PFSK-1 (cell line): ENCODE measurements around the gene TNS3.

Source experiments
- TAF1 ChIP-seq: IDR thresholded peaks from 2 replicates; pipeline ENCODE4 v1.6.1; 2012; ENCODE audit warnings: low read length, control low read depth, borderline replicate concordance; ENCODE audit not compliant: insufficient read depth
- TF ChIP-seq, protein P1 (sequence below), 2 experiments: IDR thresholded peaks; 2 replicates each; pipeline versions ENCODE4 v1.6.1 to v1.8.0; 2011 to 2012; ENCODE audit warnings: low read depth in 2 of 2, low read length in 2 of 2, control low read depth in 1 of 2, inconsistent platforms in 1 of 2, mild to moderate bottlenecking in 1 of 2, moderate library complexity in 1 of 2; ENCODE audit not compliant: insufficient read depth in 1 of 2

DNA sequence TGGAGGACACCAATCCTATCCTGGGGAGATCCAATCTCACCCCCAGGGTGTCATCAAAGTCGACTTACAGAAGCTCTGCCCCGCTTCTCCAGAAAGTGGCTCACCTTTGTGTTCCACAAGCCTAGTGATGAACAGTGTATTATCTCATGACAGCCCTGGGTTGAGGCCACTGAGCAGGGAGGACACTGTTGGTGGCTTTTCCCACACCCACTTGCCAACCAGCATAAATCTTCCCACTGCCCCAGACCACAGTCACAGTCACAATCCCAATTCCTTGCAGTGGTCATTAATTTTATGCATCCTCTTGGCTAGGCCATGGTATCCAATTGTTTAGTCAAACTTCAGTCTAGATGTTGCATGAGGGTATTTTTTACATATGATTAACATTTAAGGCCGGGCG lies 18.4 kb downstream of the TNS3 start:
- no peak for TF ChIP-seq TAF1
- TF ChIP-seq, protein P1, sequence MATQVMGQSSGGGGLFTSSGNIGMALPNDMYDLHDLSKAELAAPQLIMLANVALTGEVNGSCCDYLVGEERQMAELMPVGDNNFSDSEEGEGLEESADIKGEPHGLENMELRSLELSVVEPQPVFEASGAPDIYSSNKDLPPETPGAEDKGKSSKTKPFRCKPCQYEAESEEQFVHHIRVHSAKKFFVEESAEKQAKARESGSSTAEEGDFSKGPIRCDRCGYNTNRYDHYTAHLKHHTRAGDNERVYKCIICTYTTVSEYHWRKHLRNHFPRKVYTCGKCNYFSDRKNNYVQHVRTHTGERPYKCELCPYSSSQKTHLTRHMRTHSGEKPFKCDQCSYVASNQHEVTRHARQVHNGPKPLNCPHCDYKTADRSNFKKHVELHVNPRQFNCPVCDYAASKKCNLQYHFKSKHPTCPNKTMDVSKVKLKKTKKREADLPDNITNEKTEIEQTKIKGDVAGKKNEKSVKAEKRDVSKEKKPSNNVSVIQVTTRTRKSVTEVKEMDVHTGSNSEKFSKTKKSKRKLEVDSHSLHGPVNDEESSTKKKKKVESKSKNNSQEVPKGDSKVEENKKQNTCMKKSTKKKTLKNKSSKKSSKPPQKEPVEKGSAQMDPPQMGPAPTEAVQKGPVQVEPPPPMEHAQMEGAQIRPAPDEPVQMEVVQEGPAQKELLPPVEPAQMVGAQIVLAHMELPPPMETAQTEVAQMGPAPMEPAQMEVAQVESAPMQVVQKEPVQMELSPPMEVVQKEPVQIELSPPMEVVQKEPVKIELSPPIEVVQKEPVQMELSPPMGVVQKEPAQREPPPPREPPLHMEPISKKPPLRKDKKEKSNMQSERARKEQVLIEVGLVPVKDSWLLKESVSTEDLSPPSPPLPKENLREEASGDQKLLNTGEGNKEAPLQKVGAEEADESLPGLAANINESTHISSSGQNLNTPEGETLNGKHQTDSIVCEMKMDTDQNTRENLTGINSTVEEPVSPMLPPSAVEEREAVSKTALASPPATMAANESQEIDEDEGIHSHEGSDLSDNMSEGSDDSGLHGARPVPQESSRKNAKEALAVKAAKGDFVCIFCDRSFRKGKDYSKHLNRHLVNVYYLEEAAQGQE (IDR thresholded peaks at IDR 0.05; ENCODE audit: insufficient read depth in 1 of 2, low read depth in 2 of 2, low read length in 2 of 2), result no peak
